ENCODE results near the gene HAL. TPM values are rescaled to one million over a fixed set of nuclear protein-coding genes. Genes with fewer than 3 reads are reported as not detected.

Gene HAL
- total and polyA plus RNA-seq, 10 of the 15 experiments (the other 5 are each of a cell fraction or from before 2014, with no cell fraction given) = 0.04 to 0.45 (median 0.13) TPM; not detected in 1

DNA sequence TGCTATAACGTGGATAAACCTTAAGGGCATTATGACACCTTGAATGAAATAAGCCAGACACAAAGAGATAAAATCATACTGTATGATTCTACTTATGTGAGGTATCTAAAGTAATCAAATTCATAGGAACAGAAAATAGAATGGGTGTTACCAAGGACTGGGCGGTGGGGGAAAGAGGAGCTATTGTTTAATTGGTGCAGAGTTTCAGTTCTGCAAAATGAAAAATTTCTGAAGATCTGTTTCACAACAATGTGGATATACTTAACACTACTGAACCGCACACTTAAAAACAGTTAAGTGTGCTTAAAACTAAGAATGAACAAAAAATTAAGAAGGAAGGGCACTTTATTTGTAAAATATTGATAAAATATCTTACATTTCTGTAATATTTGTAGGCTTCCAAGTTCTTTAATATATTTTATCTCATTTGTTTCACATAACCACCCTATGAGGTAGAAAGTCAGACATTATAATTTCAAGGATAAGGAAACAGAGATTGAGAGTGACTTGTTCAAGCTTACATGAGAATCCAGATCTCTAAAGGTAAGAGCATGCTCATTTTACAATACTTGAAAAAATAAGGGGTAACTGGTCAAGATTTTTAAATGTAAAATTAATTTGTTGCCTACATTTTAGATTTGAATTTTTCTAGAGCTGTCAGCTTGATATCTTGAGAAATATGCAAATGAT is 24.3 kb upstream of the HAL start (continued):
- TF ChIP-seq, protein P1, sequence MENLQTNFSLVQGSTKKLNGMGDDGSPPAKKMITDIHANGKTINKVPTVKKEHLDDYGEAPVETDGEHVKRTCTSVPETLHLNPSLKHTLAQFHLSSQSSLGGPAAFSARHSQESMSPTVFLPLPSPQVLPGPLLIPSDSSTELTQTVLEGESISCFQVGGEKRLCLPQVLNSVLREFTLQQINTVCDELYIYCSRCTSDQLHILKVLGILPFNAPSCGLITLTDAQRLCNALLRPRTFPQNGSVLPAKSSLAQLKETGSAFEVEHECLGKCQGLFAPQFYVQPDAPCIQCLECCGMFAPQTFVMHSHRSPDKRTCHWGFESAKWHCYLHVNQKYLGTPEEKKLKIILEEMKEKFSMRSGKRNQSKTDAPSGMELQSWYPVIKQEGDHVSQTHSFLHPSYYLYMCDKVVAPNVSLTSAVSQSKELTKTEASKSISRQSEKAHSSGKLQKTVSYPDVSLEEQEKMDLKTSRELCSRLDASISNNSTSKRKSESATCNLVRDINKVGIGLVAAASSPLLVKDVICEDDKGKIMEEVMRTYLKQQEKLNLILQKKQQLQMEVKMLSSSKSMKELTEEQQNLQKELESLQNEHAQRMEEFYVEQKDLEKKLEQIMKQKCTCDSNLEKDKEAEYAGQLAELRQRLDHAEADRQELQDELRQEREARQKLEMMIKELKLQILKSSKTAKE (IDR thresholded peaks at IDR 0.05; ENCODE audit: low read depth, poor library complexity, severe bottlenecking) = no peak
- TF ChIP-seq NFYA (IDR thresholded peaks at IDR 0.05; ENCODE audit: borderline replicate concordance, low read depth, low read length) (no peak), IRF4 (IDR thresholded peaks at IDR 0.05; ENCODE audit: low read depth, low read length) (peak; percentile 88), CHD1 (IDR thresholded peaks at IDR 0.05; ENCODE audit: low read depth, low read length) (no peak), PAX8 (IDR thresholded peaks at IDR 0.05) (no peak), EED (IDR thresholded peaks at IDR 0.05; ENCODE audit: low read depth) (no peak), BACH1 (IDR thresholded peaks at IDR 0.05; ENCODE audit: borderline replicate concordance) (peak; percentile 44; the same call in 1 of the 2 replicates), FOXK2 (IDR thresholded peaks at IDR 0.05) (no peak), MYB (IDR thresholded peaks at IDR 0.05; ENCODE audit: borderline replicate concordance, low read depth, low read length) (no peak), ASH2L (IDR thresholded peaks at IDR 0.05; ENCODE audit: borderline replicate concordance, low read depth) (no peak), IKZF2 (IDR thresholded peaks at IDR 0.05) (peak in 1 of 2 experiments; percentile 56; a peak in 2 of 4 replicates), SREBF1 (IDR thresholded peaks at IDR 0.05; ENCODE audit: low read length) (no peak), SUZ12 (IDR thresholded peaks at IDR 0.05; ENCODE audit: unreplicated experiment) (no peak), TCF12 (IDR thresholded peaks at IDR 0.05; ENCODE audit: low read depth, low read length) (no peak), HCFC1 (IDR thresholded peaks at IDR 0.05; ENCODE audit: low read length) (no peak), TARDBP (IDR thresholded peaks at IDR 0.05; ENCODE audit: borderline replicate concordance) (no peak), ZZZ3 (IDR thresholded peaks at IDR 0.05; ENCODE audit: control insufficient read depth, insufficient read length, low read depth) (no peak), ZNF274 (IDR thresholded peaks at IDR 0.05; ENCODE audit: insufficient read depth, insufficient read length) (no peak), POLR2A (IDR thresholded peaks at IDR 0.05; ENCODE audit: low read depth, low read length) (no peak), RAD51 (IDR thresholded peaks at IDR 0.05) (no peak), IKZF1 (conservative IDR thresholded peaks at IDR 0.05) (peak; percentile 17; the same call in 1 of the 2 replicates), TCF7 (IDR thresholded peaks at IDR 0.05; ENCODE audit: borderline replicate concordance) (no peak)
- TF ChIP-seq, protein P2, sequence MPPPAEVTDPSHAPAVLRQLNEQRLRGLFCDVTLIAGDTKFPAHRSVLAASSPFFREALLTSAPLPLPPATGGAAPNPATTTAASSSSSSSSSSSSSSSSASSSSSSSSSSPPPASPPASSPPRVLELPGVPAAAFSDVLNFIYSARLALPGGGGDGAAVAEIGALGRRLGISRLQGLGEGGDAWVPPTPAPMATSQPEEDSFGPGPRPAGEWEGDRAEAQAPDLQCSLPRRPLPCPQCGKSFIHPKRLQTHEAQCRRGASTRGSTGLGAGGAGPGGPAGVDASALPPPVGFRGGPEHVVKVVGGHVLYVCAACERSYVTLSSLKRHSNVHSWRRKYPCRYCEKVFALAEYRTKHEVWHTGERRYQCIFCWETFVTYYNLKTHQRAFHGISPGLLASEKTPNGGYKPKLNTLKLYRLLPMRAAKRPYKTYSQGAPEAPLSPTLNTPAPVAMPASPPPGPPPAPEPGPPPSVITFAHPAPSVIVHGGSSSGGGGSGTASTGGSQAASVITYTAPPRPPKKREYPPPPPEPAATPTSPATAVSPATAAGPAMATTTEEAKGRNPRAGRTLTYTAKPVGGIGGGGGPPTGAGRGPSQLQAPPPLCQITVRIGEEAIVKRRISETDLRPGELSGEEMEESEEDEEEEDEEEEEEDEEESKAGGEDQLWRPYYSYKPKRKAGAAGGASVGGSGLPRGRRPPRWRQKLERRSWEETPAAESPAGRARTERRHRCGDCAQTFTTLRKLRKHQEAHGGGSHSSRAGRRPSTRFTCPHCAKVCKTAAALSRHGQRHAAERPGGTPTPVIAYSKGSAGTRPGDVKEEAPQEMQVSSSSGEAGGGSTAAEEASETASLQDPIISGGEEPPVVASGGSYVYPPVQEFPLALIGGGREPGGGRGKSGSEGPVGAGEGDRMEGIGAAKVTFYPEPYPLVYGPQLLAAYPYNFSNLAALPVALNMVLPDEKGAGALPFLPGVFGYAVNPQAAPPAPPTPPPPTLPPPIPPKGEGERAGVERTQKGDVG (CRISPR knock-in tag; IDR thresholded peaks at IDR 0.05) = no peak
- TF ChIP-seq, protein P3, sequence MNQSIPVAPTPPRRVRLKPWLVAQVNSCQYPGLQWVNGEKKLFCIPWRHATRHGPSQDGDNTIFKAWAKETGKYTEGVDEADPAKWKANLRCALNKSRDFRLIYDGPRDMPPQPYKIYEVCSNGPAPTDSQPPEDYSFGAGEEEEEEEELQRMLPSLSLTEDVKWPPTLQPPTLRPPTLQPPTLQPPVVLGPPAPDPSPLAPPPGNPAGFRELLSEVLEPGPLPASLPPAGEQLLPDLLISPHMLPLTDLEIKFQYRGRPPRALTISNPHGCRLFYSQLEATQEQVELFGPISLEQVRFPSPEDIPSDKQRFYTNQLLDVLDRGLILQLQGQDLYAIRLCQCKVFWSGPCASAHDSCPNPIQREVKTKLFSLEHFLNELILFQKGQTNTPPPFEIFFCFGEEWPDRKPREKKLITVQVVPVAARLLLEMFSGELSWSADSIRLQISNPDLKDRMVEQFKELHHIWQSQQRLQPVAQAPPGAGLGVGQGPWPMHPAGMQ (IDR thresholded peaks at IDR 0.05; ENCODE audit: borderline replicate concordance) = no peak

All from GM12878 (cell line).